H1 (cell line): ENCODE measurements around the gene CTSH. TPM values are rescaled to one million over a fixed set of nuclear protein-coding genes. Genes with fewer than 3 reads are reported as not detected.

Experiments used
- CTCF ChIA-PET: fragments of 300-600 bp; sonication (Branson Sonifier 250); formaldehyde crosslinking; loops from one replicate; lab custom pipeline; 2021; ENCODE audit not compliant: partially characterized antibody; lab: Charles Lee
- POLR2A ChIA-PET: fragments of 300-600 bp; sonication (Branson Sonifier 250); formaldehyde crosslinking; loops from one replicate; lab custom pipeline; 2021; ENCODE audit warnings: inconsistent platforms; ENCODE audit not compliant: partially characterized antibody; lab: Charles Lee
- DNase-seq, 2 experiments: peaks; one replicate each; pipeline versions ENCODE4 v3.0.0 to v3.0.0-alpha.2; 2010 to 2022; ENCODE audit warnings: low spot score in 2 of 2, low read depth in 1 of 2, mixed read lengths in 1 of 2
- FAIRE-seq: peaks from 2 replicates; lab custom pipeline; 2011; peaks lifted over from hg19 to GRCh38; lab: Jason Lieb, UNC
- H2AFZ ChIP-seq: 2 replicates; pipeline ENCODE4 v1.8.1; 2012; ENCODE audit warnings: low read length, inconsistent platforms
- H2AK5ac ChIP-seq: 2 replicates; pipeline ENCODE4 v1.6.1; 2013; ENCODE audit warnings: low read depth, low read length
- H2BK120ac ChIP-seq: replicated peaks from 2 replicates; pipeline ENCODE3; 2013; ENCODE audit warnings: low read depth, low read length, inconsistent platforms
- H2BK12ac ChIP-seq: 2 replicates; pipeline ENCODE4 v1.6.1; 2013; ENCODE audit warnings: low read depth, low read length
- H2BK15ac ChIP-seq: 2 replicates; pipeline ENCODE4 v1.6.1; 2013; ENCODE audit warnings: low read length
- H2BK20ac ChIP-seq: 2 replicates; pipeline ENCODE4 v1.6.1; 2013; ENCODE audit warnings: low read length
- H2BK5ac ChIP-seq: 2 replicates; pipeline ENCODE4 v1.6.1; 2013; ENCODE audit warnings: low read depth, low read length
- H3K14ac ChIP-seq: 2 replicates; pipeline ENCODE4 v1.6.1; 2013; ENCODE audit warnings: inconsistent platforms; ENCODE audit not compliant: insufficient read length
- H3K18ac ChIP-seq: 2 replicates; pipeline ENCODE4 v1.6.1; 2013; ENCODE audit warnings: low read length; ENCODE audit errors: extremely low read depth
- H3K23ac ChIP-seq: 2 replicates; pipeline ENCODE4 v1.6.1; 2013; ENCODE audit warnings: inconsistent platforms; ENCODE audit not compliant: insufficient read length
- H3K23me2 ChIP-seq: 2 replicates; pipeline ENCODE4 v1.6.1; 2013; ENCODE audit warnings: low read depth, low read length
- H3K27ac ChIP-seq: 2 replicates; pipeline ENCODE4 v1.6.1; 2011; ENCODE audit warnings: low read depth, low read length, inconsistent platforms
- H3K27me3 ChIP-seq, 4 experiments: replicated peaks in 1 of 4; 1 replicate in 1 of 4; 2 replicates in 3 of 4; pipeline versions ENCODE4 v1.6.1 to v1.8.1; 2011 to 2013; ENCODE audit warnings: low read length in 3 of 4, mild to moderate bottlenecking in 3 of 4, inconsistent platforms in 2 of 4, mixed read lengths in 2 of 4, moderate library complexity in 1 of 4; ENCODE audit not compliant: control insufficient read depth in 3 of 4, insufficient read depth in 3 of 4; ENCODE audit errors: extremely low read depth in 1 of 4
- H3K36me3 ChIP-seq, 4 experiments: 2 replicates each; pipeline versions ENCODE4 v1.6.1 to v1.8.1; 2011 to 2013; ENCODE audit warnings: mild to moderate bottlenecking in 4 of 4, low read length in 3 of 4, moderate library complexity in 2 of 4, control low read depth in 1 of 4, inconsistent platforms in 1 of 4; ENCODE audit not compliant: insufficient read depth in 4 of 4, control insufficient read depth in 2 of 4
- H3K4ac ChIP-seq: replicated peaks from 2 replicates; pipeline ENCODE3; 2013; ENCODE audit warnings: low read length, low read depth, mixed read lengths, inconsistent platforms; ENCODE audit not compliant: insufficient read length
- H3K4me1 ChIP-seq, 4 experiments: replicated peaks in 1 of 4; 1 replicate in 1 of 4; 2 replicates in 3 of 4; pipeline versions ENCODE4 v1.6.1 to v1.8.1; 2011 to 2013; ENCODE audit warnings: low read length in 3 of 4, inconsistent platforms in 2 of 4, mixed read lengths in 1 of 4; ENCODE audit not compliant: insufficient read depth in 4 of 4, control insufficient read depth in 3 of 4
- H3K4me2 ChIP-seq, 2 experiments: 2 replicates each; pipeline versions ENCODE4 v1.6.1 to v1.8.1; 2011 to 2013; ENCODE audit warnings: low read depth in 2 of 2, low read length in 2 of 2, control low read depth in 1 of 2, inconsistent platforms in 1 of 2, mild to moderate bottlenecking in 1 of 2; ENCODE audit not compliant: insufficient read depth in 1 of 2
- H3K4me3 ChIP-seq, 4 experiments: fragments of 200-600, 300-600 bp in 1 of 4; sonication (generic), shearing (Covaris generic), sonication (Bioruptor Twin) in 1 of 4; 2 replicates each; pipeline versions ENCODE4 v1.5.1 to v1.8.1; 2011 to 2016; ENCODE audit warnings: low read length in 4 of 4, low read depth in 3 of 4, control low read depth in 2 of 4, inconsistent platforms in 2 of 4, mild to moderate bottlenecking in 2 of 4, mixed read lengths in 1 of 4, moderate library complexity in 1 of 4; ENCODE audit not compliant: insufficient read depth in 2 of 4; ENCODE audit errors: extremely low read depth in 1 of 4
- H3K56ac ChIP-seq: replicated peaks from 2 replicates; pipeline ENCODE3; 2013; ENCODE audit warnings: low read depth, mild to moderate bottlenecking, mixed read lengths, low read length, inconsistent platforms; ENCODE audit not compliant: insufficient read length
- H3K79me1 ChIP-seq: 2 replicates; pipeline ENCODE4 v1.6.1; 2013; ENCODE audit warnings: low read depth, low read length, control low read depth
- H3K79me2 ChIP-seq, 2 experiments: 2 replicates each; pipeline versions ENCODE4 v1.6.1 to v1.8.1; 2012 to 2013; ENCODE audit warnings: low read length in 2 of 2, mild to moderate bottlenecking in 2 of 2, inconsistent platforms in 1 of 2; ENCODE audit not compliant: insufficient read depth in 2 of 2, control insufficient read depth in 1 of 2
- H3K9ac ChIP-seq, 4 experiments: replicated peaks in 1 of 4; 1 replicate in 1 of 4; 2 replicates in 3 of 4; pipeline versions ENCODE4 v1.6.1 to v1.8.1; 2011 to 2013; ENCODE audit warnings: low read depth in 3 of 4, low read length in 3 of 4, control low read depth in 2 of 4, mild to moderate bottlenecking in 2 of 4, moderate library complexity in 2 of 4, inconsistent platforms in 1 of 4; ENCODE audit errors: extremely low read depth in 1 of 4
- H3K9me3 ChIP-seq, 2 experiments: 2 replicates each; pipeline versions ENCODE4 v1.6.1 to v1.8.1; 2012 to 2013; ENCODE audit warnings: mild to moderate bottlenecking in 2 of 2, moderate library complexity in 2 of 2, control low read depth in 1 of 2, inconsistent platforms in 1 of 2, low read depth in 1 of 2, low read length in 1 of 2, mixed read lengths in 1 of 2; ENCODE audit not compliant: insufficient read depth in 2 of 2
- H4K20me1 ChIP-seq, 2 experiments: replicated peaks in 1 of 2; 2 replicates each; pipeline versions ENCODE3 to v1.8.1; 2011 to 2013; ENCODE audit warnings: inconsistent platforms in 2 of 2, low read length in 2 of 2, mild to moderate bottlenecking in 1 of 2; ENCODE audit not compliant: insufficient read depth in 2 of 2, control insufficient read depth in 1 of 2
- H4K5ac ChIP-seq: 2 replicates; pipeline ENCODE4 v1.6.1; 2013; ENCODE audit warnings: low read length, low read depth, mixed read lengths, inconsistent platforms; ENCODE audit not compliant: insufficient read length
- H4K8ac ChIP-seq: 2 replicates; pipeline ENCODE4 v1.8.0; 2013; ENCODE audit warnings: mild to moderate bottlenecking, moderate library complexity, low read length, inconsistent platforms; ENCODE audit not compliant: insufficient read depth; ENCODE audit errors: extremely low read depth
- H4K91ac ChIP-seq: replicated peaks from 2 replicates; pipeline ENCODE3; 2013; ENCODE audit warnings: low read length, mixed read lengths, inconsistent platforms; ENCODE audit not compliant: insufficient read length
- CREB1 ChIP-seq: IDR thresholded peaks from 2 replicates; pipeline ENCODE4 v1.6.1; 2012; ENCODE audit warnings: inconsistent platforms
- EGR1 ChIP-seq: IDR thresholded peaks from 2 replicates; pipeline ENCODE4 v1.6.1; 2011; ENCODE audit warnings: low read depth, low read length, borderline replicate concordance
- HDAC6 ChIP-seq: IDR thresholded peaks from one replicate; pipeline ENCODE4 v1.7.1; 2012; ENCODE audit warnings: low read depth, mild to moderate bottlenecking, inconsistent platforms, low read length, moderate library complexity
- KDM1A ChIP-seq: fragments of 200-600, 300-600 bp; sonication (generic); IDR thresholded peaks from 2 replicates; pipeline ENCODE4 v1.7.1; 2016; ENCODE audit warnings: mild to moderate bottlenecking, low read length, borderline replicate concordance
- MAX ChIP-seq: IDR thresholded peaks from 2 replicates; pipeline ENCODE4 v1.6.1; 2012; ENCODE audit warnings: inconsistent platforms
- POLR2A ChIP-seq, 2 experiments: IDR thresholded peaks; 1 replicate in 1 of 2; 2 replicates in 1 of 2; pipeline ENCODE4 v1.6.1; 2011; ENCODE audit warnings: low read depth in 2 of 2, low read length in 2 of 2, mild to moderate bottlenecking in 2 of 2; ENCODE audit errors: control extremely low read depth in 1 of 2
- SIX5 ChIP-seq: IDR thresholded peaks from 2 replicates; pipeline ENCODE4 v1.6.1; 2011; ENCODE audit warnings: mild to moderate bottlenecking, low read depth, low read length
- TAF7 ChIP-seq: optimal IDR thresholded peaks from 2 replicates; pipeline ENCODE3; 2011; ENCODE audit warnings: low read depth, mild to moderate bottlenecking, inconsistent platforms, low read length, moderate library complexity, borderline replicate concordance
- YY1 ChIP-seq: IDR thresholded peaks from 2 replicates; pipeline ENCODE4 v1.6.1; 2011; ENCODE audit warnings: low read depth, mild to moderate bottlenecking, low read length
- WGBS, 2 experiments: shearing (Covaris generic) in 1 of 2; methylation state at CpG; one replicate each; pipeline versions ENCODE4 v1.1.6 to v1.1.7; 2013 to 2015; ENCODE audit warnings: low lambda C conversion rate in 2 of 2, mixed read lengths in 2 of 2, inconsistent platforms in 1 of 2, low coverage in 1 of 2, missing lambda C conversion rate in 1 of 2; ENCODE audit not compliant: insufficient replicate concordance in 2 of 2, insufficient coverage in 1 of 2, insufficient read length in 1 of 2; ENCODE audit errors: extremely low coverage in 1 of 2, missing lambda C conversion rate in 1 of 2; 5-methylcytosine and 5-hydroxymethylcytosine counted together
- polyA plus RNA-seq, 7 experiments: library from polyadenylated mRNA; depleted of rRNA in 3 of 7; stranded (reverse) in 5 of 7; unstranded in 2 of 7; fragments of >200 nt in 5 of 7; fragments of 200-250 nt in 2 of 7; gene quantifications; 1 replicate in 5 of 7; 2 replicates in 1 of 7; 4 replicates in 1 of 7; pipeline versions ENCODE4 v1.2.1 to v1.2.3, GENCODE V29; 2011 to 2013; ENCODE audit warnings: missing spikeins in 2 of 7, mixed read lengths in 2 of 7
- total RNA-seq: library from RNA; stranded (reverse); fragmentation: NEBNext Ultra II Directional; extraction: Animal tissue kit (Norgen Biotek cat#: 25700); gene quantifications from 2 replicates; pipeline ENCODE4 v1.2.1, GENCODE V29; 2021

The CTSH gene
- total and polyA plus RNA-seq, 2 of the 8 experiments (the other 6 are each of a cell fraction or from before 2014, with no cell fraction given): 34.0 to 36.8 TPM

GRCh38 chr15:78969687-78970349, 25.0 kb upstream of the CTSH start:
- TF ChIP-seq CREB1 (no peak), SIX5 (no peak), YY1 (no peak), MAX (no peak), HDAC6 (no peak), KDM1A (no peak), TAF7 (no peak), POLR2A (IDR thresholded peaks at IDR 0.05; ENCODE audit: control extremely low read depth in 1 of 2, low read depth in 2 of 2, low read length in 2 of 2) (no peak), EGR1 (no peak)
- H3K4ac ChIP-seq: peak overlapping the region; percentile 87
- H3K23me2 ChIP-seq: no peaks in the 10 kb centered on the region
- no peak overlapping the region for H2BK5ac ChIP-seq
- H3K79me2 ChIP-seq: no peaks in the 10 kb centered on the region
- DNase-seq (no peak), FAIRE-seq (no peak)
- H3K27me3 ChIP-seq: no peaks in the 10 kb centered on the region
- no peak overlapping the region for H3K9ac ChIP-seq
- no peak overlapping the region for H4K5ac ChIP-seq
- CTCF ChIA-PET: interaction anchor here (0.5 to 5.9 kb wide), 5 partner anchors 10 to 54 kb away, joined by 3 to 60 read pairs (median 3); no protein-coding TSS in a partner anchor
- no peak overlapping the region for H2BK12ac ChIP-seq
- peaks cover 7 to 19% (median 13%) of the 10 kb centered on the region in 4 experiments; a peak in 5 of 7 replicates for H3K4me1 ChIP-seq
- H3K56ac ChIP-seq: no peak overlapping the region
- H4K8ac ChIP-seq: no peak overlapping the region
- no peak overlapping the region for H3K23ac ChIP-seq
- H3K27ac ChIP-seq: no peak overlapping the region
- no peak overlapping the region for H4K91ac ChIP-seq
- no peak overlapping the region for H2AK5ac ChIP-seq
- no peaks in the 10 kb centered on the region for H3K36me3 ChIP-seq
- no peak overlapping the region for H3K18ac ChIP-seq
- no peak overlapping the region; a peak in 1 of 4 replicates for H3K4me2 ChIP-seq
- H2BK15ac ChIP-seq: no peak overlapping the region
- WGBS, 2 experiments: 89% methylated on average over 5 of the region's 5 CpGs; no CpG with 5 or more reads in 1 of the 2 experiments
- H2BK120ac ChIP-seq: no peak overlapping the region
- H3K79me1 ChIP-seq: no peaks in the 10 kb centered on the region
- H2BK20ac ChIP-seq: 0 out of 2 replicates have a peak overlapping the region, but pooled peaks have one; percentile 43
- H2AFZ ChIP-seq: no peak overlapping the region
- POLR2A ChIA-PET: interaction anchor here (0.5 to 1.3 kb wide), 3 partner anchors 9 to 209 kb away, joined by 3 to 5 read pairs (median 3); partner anchors contain the start of gene CTSH
- H3K4me3 ChIP-seq: no peak overlapping the region
- no peaks in the 10 kb centered on the region for H4K20me1 ChIP-seq
- H3K9me3 ChIP-seq: no peaks in the 10 kb centered on the region
- H3K14ac ChIP-seq: no peak overlapping the region
